K562 (cell line): ENCODE results near the gene SAFB. TPM values are rescaled to one million over a fixed set of nuclear protein-coding genes. Genes with fewer than 3 reads are reported as not detected.

ENCODE experiments used
- ARID4B ChIP-seq: sonication (generic); formaldehyde crosslinking; IDR thresholded peaks from 2 replicates; pipeline ENCODE4 v1.8.0; 2022; ENCODE audit warnings: mild to moderate bottlenecking, missing genetic modification reagents
- BMI1 ChIP-seq: fragments of 150-350 bp; IDR thresholded peaks from 2 replicates; pipeline ENCODE4 v1.6.1; 2014; ENCODE audit warnings: low read length
- BRD9 ChIP-seq: fragments of 450-650 bp; IDR thresholded peaks from 2 replicates; pipeline ENCODE4 v1.6.1; 2018; ENCODE audit warnings: low read depth; ENCODE audit not compliant: partially characterized antibody
- E4F1 ChIP-seq: fragments of 250-450 bp; sonication (Bioruptor Pico); IDR thresholded peaks from 2 replicates; pipeline ENCODE4 v1.5.0; 2021; ENCODE audit warnings: mild to moderate bottlenecking, borderline replicate concordance
- FOXK2 ChIP-seq, 2 experiments: fragments of 450-650 bp; IDR thresholded peaks in 1 of 2; conservative IDR thresholded peaks in 1 of 2; 2 replicates each; pipeline ENCODE4 v1.6.1; 2016; ENCODE audit warnings: low read depth in 2 of 2, mild to moderate bottlenecking in 1 of 2
- GABPB1 ChIP-seq: sonication (generic); formaldehyde crosslinking; IDR thresholded peaks from 2 replicates; pipeline ENCODE4 v1.8.0; 2022; ENCODE audit warnings: mild to moderate bottlenecking, missing genetic modification reagents
- KAT2B ChIP-seq: IDR thresholded peaks from one replicate; pipeline ENCODE4 v1.6.1; 2012; ENCODE audit warnings: low read depth, mild to moderate bottlenecking, control low read depth, inconsistent platforms, low read length, moderate library complexity
- KDM2B ChIP-seq: fragments of 250-450 bp; sonication (Bioruptor Pico); IDR thresholded peaks from 2 replicates; pipeline ENCODE4 v1.8.0; 2021; ENCODE audit warnings: mild to moderate bottlenecking, moderate library complexity
- MAFF ChIP-seq: IDR thresholded peaks from 2 replicates; pipeline ENCODE4 v1.6.1; 2012; ENCODE audit warnings: low read length, improper control_type of control experiment
- MED1 ChIP-seq: sonication (generic); formaldehyde crosslinking; IDR thresholded peaks from 2 replicates; pipeline ENCODE4 v1.8.1; 2023; ENCODE audit warnings: missing genetic modification reagents, borderline replicate concordance
- RBBP5 ChIP-seq: fragments of 200-600 bp; sonication (generic); IDR thresholded peaks from 2 replicates; pipeline ENCODE4 v1.6.1; 2012; ENCODE audit warnings: borderline replicate concordance, mild to moderate bottlenecking, low read length, control low read depth, inconsistent platforms; ENCODE audit not compliant: insufficient read depth, poor library complexity, severe bottlenecking
- RFX5 ChIP-seq: IDR thresholded peaks from 2 replicates; pipeline ENCODE4 v1.6.1; 2011; ENCODE audit warnings: low read depth, mild to moderate bottlenecking, improper control_type of control experiment, low read length
- TARDBP ChIP-seq: fragments of 450-650 bp; IDR thresholded peaks from 2 replicates; pipeline ENCODE4 v1.6.1; 2016
- ZBTB33 ChIP-seq: sonication (generic); formaldehyde crosslinking; IDR thresholded peaks from 2 replicates; pipeline ENCODE4 v1.8.1; 2023; ENCODE audit warnings: mild to moderate bottlenecking, missing genetic modification reagents
- polyA plus RNA-seq, 8 experiments: library from polyadenylated mRNA; depleted of rRNA in 4 of 8; stranded (reverse) in 5 of 8; unstranded in 3 of 8; fragments of >200 nt; fragmentation: Nextera tagmentation in 2 of 8; fragmentation: Illumina TruSeq in 1 of 8; extraction: Ambion mirVana in 2 of 8; extraction: Trizol in 1 of 8; gene quantifications; 2 replicates each; pipeline versions ENCODE4 v1.2.1 to v1.2.3, GENCODE V29; 2011 to 2014; ENCODE audit warnings: inconsistent platforms in 1 of 8, missing spikeins in 1 of 8
- total RNA-seq, 7 experiments: library from RNA; depleted of rRNA in 6 of 7; stranded (reverse); fragments of >200 nt in 6 of 7; fragmentation: Illumina TruSeq in 2 of 7; extraction: Trizol in 2 of 7; gene quantifications; 2 replicates each; pipeline versions ENCODE4 v1.2.1 to v1.2.3, GENCODE V29; 2011 to 2021; ENCODE audit warnings: low replicate concordance in 1 of 7

Gene SAFB
- total and polyA plus RNA-seq, 9 of the 15 experiments (the other 6 are each of a cell fraction or from before 2014, with no cell fraction given) = 1.1 to 151 (median 83.1) TPM

- TF ChIP-seq RBBP5 (peak; percentile 28), RFX5 (no peak), BMI1 (no peak), ARID4B (no peak; the same call in 1 of the 2 replicates), E4F1 (peak; percentile 49; the same call in 1 of the 2 replicates), MAFF (no peak), FOXK2 (conservative IDR thresholded peaks at IDR 0.05 in 1 of 2, IDR thresholded peaks at IDR 0.05 in 1 of 2; ENCODE audit: low read depth in 2 of 2) (peak; percentile 56 to 66; a peak in 2 of 4 replicates), TARDBP (no peak), MED1 (CRISPR knock-in tag) (no peak), GABPB1 (CRISPR knock-in tag) (no peak), BRD9 (no peak), KDM2B (CRISPR knock-in tag) (no peak), ZBTB33 (CRISPR knock-in tag) (no peak), KAT2B (no peak)
Observed at GRCh38 chr19:5627395-5627904, 4.6 kb downstream of the SAFB start (continued).
